RWPE1 (cell line): Measurements from ENCODE around the gene MYRFL.

Source experiments
- CTCF ChIA-PET: fragments of 350-600 bp; sonication (Branson Sonifier 250); formaldehyde crosslinking; extraction: SDS; loops from one replicate; lab custom pipeline; 2021; lab: Yijun Ruan, JAX
- POLR2A ChIA-PET: fragments of 400-600 bp; formaldehyde crosslinking; extraction: SDS; loops from one replicate; lab custom pipeline; 2020; ENCODE audit warnings: antibody characterized with exemption; ENCODE audit not compliant: low non-redundant PET; lab: Yijun Ruan, JAX
- DNase-seq: peaks from one replicate; pipeline ENCODE4 v3.0.0; 2012; ENCODE audit warnings: low spot score
- H3K27ac ChIP-seq: fragments of 450-650 bp; 2 replicates; pipeline ENCODE4 v1.5.1; 2017
- TF ChIP-seq, protein P1 (sequence below): fragments of 450-650 bp; conservative IDR thresholded peaks from 2 replicates; pipeline ENCODE4 v1.5.1; 2017; ENCODE audit warnings: low read depth, mild to moderate bottlenecking

MYRFL gene

GRCh38 chr12:69810870-69811498, 14.0 kb upstream of the MYRFL start:
- POLR2A ChIA-PET, result no interaction called here
- DNase-seq, result no peak
- TF ChIP-seq, protein P1, sequence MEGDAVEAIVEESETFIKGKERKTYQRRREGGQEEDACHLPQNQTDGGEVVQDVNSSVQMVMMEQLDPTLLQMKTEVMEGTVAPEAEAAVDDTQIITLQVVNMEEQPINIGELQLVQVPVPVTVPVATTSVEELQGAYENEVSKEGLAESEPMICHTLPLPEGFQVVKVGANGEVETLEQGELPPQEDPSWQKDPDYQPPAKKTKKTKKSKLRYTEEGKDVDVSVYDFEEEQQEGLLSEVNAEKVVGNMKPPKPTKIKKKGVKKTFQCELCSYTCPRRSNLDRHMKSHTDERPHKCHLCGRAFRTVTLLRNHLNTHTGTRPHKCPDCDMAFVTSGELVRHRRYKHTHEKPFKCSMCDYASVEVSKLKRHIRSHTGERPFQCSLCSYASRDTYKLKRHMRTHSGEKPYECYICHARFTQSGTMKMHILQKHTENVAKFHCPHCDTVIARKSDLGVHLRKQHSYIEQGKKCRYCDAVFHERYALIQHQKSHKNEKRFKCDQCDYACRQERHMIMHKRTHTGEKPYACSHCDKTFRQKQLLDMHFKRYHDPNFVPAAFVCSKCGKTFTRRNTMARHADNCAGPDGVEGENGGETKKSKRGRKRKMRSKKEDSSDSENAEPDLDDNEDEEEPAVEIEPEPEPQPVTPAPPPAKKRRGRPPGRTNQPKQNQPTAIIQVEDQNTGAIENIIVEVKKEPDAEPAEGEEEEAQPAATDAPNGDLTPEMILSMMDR, result no peak
- no peak overlapping the region for H3K27ac ChIP-seq
- CTCF ChIA-PET, result interaction anchor here (0.6 to 0.7 kb wide), 2 partner anchors 10 to 472 kb away, joined by 3 to 4 read pairs; no protein-coding TSS in a partner anchor

DNA sequence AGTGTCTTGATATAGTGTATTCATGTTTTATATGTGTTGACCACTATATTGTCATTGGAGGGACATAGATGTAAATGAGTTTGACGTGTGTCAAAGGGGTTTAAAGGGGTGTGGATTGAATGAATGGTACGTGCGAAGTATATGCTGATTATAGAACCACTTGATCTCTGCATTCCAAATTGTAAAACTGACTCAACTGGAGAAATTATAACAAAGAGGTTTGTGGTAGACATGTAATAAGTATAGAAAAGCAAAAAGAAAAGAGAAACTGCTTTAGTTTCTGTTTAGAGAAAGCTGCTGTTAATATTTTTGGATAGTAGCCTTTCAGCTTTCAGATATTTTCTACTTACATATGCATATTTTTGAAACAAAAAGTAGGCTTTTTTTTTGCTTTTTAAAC, 8.9 kb upstream of the MYRFL start:
- ChIA-PET POLR2A (no interaction called here), CTCF (no interaction called here)
- TF ChIP-seq, protein P1, result no peak
- H3K27ac ChIP-seq, result no peak overlapping the region
- no peak for DNase-seq

- ChIA-PET CTCF (interaction anchor here (0.8 kb wide), 1 partner anchor 9 kb away, joined by 4 read pairs; no protein-coding TSS in a partner anchor), POLR2A (no interaction called here)
- H3K27ac ChIP-seq, result no peak overlapping the region
- TF ChIP-seq, protein P1, result no peak
- DNase-seq, result no peak
Measured at GRCh38 chr12:69821032-69821455, 4.0 kb upstream of the MYRFL start.

- POLR2A ChIA-PET, result no interaction called here
- TF ChIP-seq, protein P1, result no peak
- peak; percentile 53 for DNase-seq
- H3K27ac ChIP-seq, result peak overlapping the region; percentile 60
- CTCF ChIA-PET, result interaction anchor here (0.8 kb wide), 1 partner anchor 10 kb away, joined by 4 read pairs; no protein-coding TSS in a partner anchor
Measured at GRCh38 chr12:69821456-69822159, 3.4 kb upstream of the MYRFL start.

DNA sequence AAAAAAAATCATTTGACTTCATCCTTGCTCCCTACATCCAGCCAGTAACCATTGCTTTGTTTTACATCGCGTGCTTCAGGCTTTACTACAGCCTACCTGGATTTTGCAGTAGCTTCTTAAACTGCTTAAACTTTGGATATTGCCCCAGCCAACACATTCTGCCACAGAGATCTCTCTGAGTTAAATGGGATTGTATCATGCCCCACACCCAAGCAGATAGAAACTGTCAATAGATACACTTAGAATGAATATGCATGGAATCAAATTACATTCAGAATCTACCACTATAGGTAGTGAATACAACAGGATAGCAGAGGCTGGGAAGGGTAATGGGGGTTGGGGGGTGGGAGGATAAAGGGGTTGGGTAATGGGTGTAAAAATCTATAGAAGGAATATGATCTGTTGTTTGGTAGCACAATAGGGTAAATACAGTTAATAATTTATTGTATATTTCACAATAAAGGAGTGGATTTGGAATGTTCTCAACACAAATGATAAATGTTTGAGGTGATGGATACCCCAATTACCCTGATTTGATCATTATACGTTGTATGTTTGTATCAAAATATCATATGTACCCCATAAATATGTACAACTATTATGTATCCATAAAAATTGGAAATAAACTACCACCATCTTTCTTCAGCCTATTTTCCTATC, 2.7 kb upstream of the MYRFL start:
- ChIA-PET POLR2A (no interaction called here), CTCF (no interaction called here)
- H3K27ac ChIP-seq, result no peak overlapping the region
- DNase-seq, result no peak
- TF ChIP-seq, protein P1, result no peak

GRCh38 chr12:69824028-69824427, 999 bp upstream of the MYRFL start:
- ChIA-PET POLR2A (no interaction called here), CTCF (interaction anchor here (0.6 kb wide), 1 partner anchor 76 kb away, joined by 3 read pairs; no protein-coding TSS in a partner anchor)
- no peak for DNase-seq
- TF ChIP-seq, protein P1, result no peak
- H3K27ac ChIP-seq, result no peak overlapping the region
